Prostate gland (tissue), 2 donors: ENCODE data around the gene GALNT16. TPM values are rescaled to one million over a fixed set of nuclear protein-coding genes. Genes with fewer than 3 reads are reported as not detected.

Experiments used
- DNase-seq: peaks from one replicate; pipeline ENCODE4 v3.0.0-alpha.2; 2019; ENCODE audit warnings: low spot score
- H3K27ac ChIP-seq, 2 donors: fragments of 200-600 bp; sonication (generic); 2 replicates each; pipeline ENCODE4 v1.5.1; 2017 to 2019
- H3K27me3 ChIP-seq: fragments of 200-600 bp; sonication (generic); replicated peaks from 2 replicates; pipeline ENCODE4 v1.5.1; 2019; ENCODE audit not compliant: insufficient read depth
- H3K36me3 ChIP-seq, 2 donors: fragments of 200-600 bp; sonication (generic); 1 replicate in 1 of 2; 2 replicates in 1 of 2; pipeline versions ENCODE4 v1.5.1 to v1.8.1; 2017 to 2019
- H3K4me1 ChIP-seq: fragments of 200-600 bp; sonication (generic); replicated peaks from 2 replicates; pipeline ENCODE4 v1.5.1; 2019
- H3K4me3 ChIP-seq, 2 donors: fragments of 200-600 bp; sonication (generic); 2 replicates each; pipeline ENCODE4 v1.5.1; 2017 to 2019
- H3K9me3 ChIP-seq: fragments of 200-600 bp; sonication (generic); 2 replicates; pipeline ENCODE4 v1.5.1; 2017
- POLR2A ChIP-seq: fragments of 450-650 bp; IDR thresholded peaks from one replicate; pipeline ENCODE4 v1.6.1; 2016; ENCODE audit warnings: antibody characterized with exemption, mild to moderate bottlenecking
- POLR2AphosphoS5 ChIP-seq: sonication (generic); formaldehyde crosslinking; IDR thresholded peaks from one replicate; pipeline ENCODE4 v1.6.1; 2017; ENCODE audit warnings: antibody characterized with exemption
- WGBS: methylation state at CpG from one replicate; pipeline ENCODE4 v1.1.5; 2018; 5-methylcytosine and 5-hydroxymethylcytosine counted together
- intact Hi-C: fragments of 100-400 bp; cut with DNase I; formaldehyde crosslinking; loops from one replicate; pipeline ENCODE4 v1.14.2; 2022
- total RNA-seq, 2 donors: library from RNA; depleted of rRNA; stranded (reverse); fragments of >200 nt; gene quantifications; one replicate each; pipeline ENCODE4 v1.1.0, GENCODE V29; 2016
- TF ChIP-seq, protein P1 (sequence below), 4 experiments: fragments of 200-600 bp in 2 of 4; fragments of 450-650 bp in 2 of 4; sonication (generic) in 2 of 4; IDR thresholded peaks; 1 replicate in 3 of 4; 2 replicates in 1 of 4; pipeline ENCODE4 v1.5.1; 2016 to 2019; ENCODE audit warnings: antibody characterized with exemption in 4 of 4, mild to moderate bottlenecking in 2 of 4, moderate library complexity in 2 of 4

The GALNT16 gene
- total RNA-seq, 2 donors from 2014 or later: 2.0 to 6.9 TPM

- H3K27ac ChIP-seq: no peak overlapping the region
- WGBS: 74% methylated on average over 4 of the region's 4 CpGs
- H3K27me3 ChIP-seq: no peaks in the 10 kb centered on the region
- H3K4me3 ChIP-seq: no peak overlapping the region
- no peaks in the 10 kb centered on the region for H3K9me3 ChIP-seq
- no peaks in the 10 kb centered on the region for H3K36me3 ChIP-seq
- H3K4me1 ChIP-seq: no peaks in the 10 kb centered on the region
- intact Hi-C loops: no loop called here
- DNase-seq: no peak
- TF ChIP-seq, protein P1, sequence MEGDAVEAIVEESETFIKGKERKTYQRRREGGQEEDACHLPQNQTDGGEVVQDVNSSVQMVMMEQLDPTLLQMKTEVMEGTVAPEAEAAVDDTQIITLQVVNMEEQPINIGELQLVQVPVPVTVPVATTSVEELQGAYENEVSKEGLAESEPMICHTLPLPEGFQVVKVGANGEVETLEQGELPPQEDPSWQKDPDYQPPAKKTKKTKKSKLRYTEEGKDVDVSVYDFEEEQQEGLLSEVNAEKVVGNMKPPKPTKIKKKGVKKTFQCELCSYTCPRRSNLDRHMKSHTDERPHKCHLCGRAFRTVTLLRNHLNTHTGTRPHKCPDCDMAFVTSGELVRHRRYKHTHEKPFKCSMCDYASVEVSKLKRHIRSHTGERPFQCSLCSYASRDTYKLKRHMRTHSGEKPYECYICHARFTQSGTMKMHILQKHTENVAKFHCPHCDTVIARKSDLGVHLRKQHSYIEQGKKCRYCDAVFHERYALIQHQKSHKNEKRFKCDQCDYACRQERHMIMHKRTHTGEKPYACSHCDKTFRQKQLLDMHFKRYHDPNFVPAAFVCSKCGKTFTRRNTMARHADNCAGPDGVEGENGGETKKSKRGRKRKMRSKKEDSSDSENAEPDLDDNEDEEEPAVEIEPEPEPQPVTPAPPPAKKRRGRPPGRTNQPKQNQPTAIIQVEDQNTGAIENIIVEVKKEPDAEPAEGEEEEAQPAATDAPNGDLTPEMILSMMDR (IDR thresholded peaks at IDR 0.05): no peak
- no peak for TF ChIP-seq POLR2A
- no peak for TF ChIP-seq POLR2AphosphoS5
Measured at GRCh38 chr14:69267492-69267891, 7.5 kb downstream of the GALNT16 start.

- TF ChIP-seq, protein P1 (IDR thresholded peaks at IDR 0.05): no peak
- no peak for TF ChIP-seq POLR2AphosphoS5
- no peak for TF ChIP-seq POLR2A
- H3K27me3 ChIP-seq: no peaks in the 10 kb centered on the region
- H3K4me1 ChIP-seq: no peaks in the 10 kb centered on the region
- H3K36me3 ChIP-seq: no peaks in the 10 kb centered on the region
- H3K4me3 ChIP-seq: no peak overlapping the region
- intact Hi-C loops: no loop called here
- 70% methylated on average over 2 of the region's 2 CpGs for WGBS
- no peak overlapping the region for H3K27ac ChIP-seq
- H3K9me3 ChIP-seq: no peaks in the 10 kb centered on the region
- DNase-seq: no peak
Measured at GRCh38 chr14:69268223-69268622, 8.3 kb downstream of the GALNT16 start.

GRCh38 chr14:69268763-69269162 lies 8.8 kb downstream of the GALNT16 start:
- Histone ChIP-seq H3K4me3 (no peak overlapping the region), H3K27me3 (no peaks in the 10 kb centered on the region), H3K27ac (no peak overlapping the region), H3K4me1 (no peaks in the 10 kb centered on the region), H3K9me3 (no peaks in the 10 kb centered on the region), H3K36me3 (no peaks in the 10 kb centered on the region)
- intact Hi-C loops: no loop called here
- WGBS: 67% methylated on average over 4 of the region's 4 CpGs
- TF ChIP-seq POLR2A: no peak
- TF ChIP-seq POLR2AphosphoS5: no peak
- TF ChIP-seq, protein P1 (IDR thresholded peaks at IDR 0.05): no peak
- DNase-seq: no peak

DNA sequence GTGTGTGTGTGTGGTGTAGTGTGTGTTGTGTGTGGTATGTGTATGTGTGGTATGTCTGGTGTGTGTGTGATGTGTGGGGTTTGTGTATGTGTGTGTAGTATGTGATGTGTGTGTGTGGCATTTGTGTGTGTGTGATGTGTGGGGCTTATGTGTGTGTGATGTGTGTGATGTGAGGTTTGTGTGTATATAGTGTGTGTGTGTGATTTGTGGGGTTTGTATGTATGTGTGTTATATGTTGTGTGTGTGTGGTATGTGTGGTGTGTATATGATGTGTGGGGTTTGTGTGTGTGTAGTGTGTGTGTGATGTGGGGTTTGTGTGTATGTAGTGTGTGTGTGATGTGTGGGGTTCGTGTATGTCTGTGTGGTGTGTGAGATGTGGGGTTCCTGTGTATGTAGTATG lies 9.4 kb downstream of the GALNT16 start:
- 97% methylated on average over 1 of the region's 1 CpG for WGBS
- intact Hi-C loops: no loop called here

DNA sequence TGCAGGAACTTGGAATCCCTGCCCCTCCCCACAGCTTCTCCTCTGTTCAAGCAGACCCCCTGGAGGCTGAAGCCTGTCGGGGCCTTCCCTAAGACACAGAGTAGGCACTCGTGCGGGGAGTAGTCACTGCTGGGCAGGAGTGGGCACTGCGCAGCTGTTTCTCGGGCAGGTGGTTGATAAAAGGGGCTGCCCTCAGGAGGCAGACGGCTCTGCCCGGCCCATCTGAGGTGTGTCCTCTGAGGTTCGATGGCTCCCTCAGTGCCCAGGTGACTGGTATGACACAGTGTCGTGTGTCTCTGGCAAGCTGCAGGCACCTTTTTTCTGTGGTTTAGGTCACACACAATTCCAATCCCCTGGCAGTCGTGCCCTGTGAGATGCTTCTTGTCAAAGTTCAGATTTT lies 10.1 kb downstream of the GALNT16 start:
- TF ChIP-seq POLR2AphosphoS5 (no peak), POLR2A (no peak)
- TF ChIP-seq, protein P1 (IDR thresholded peaks at IDR 0.05): no peak
- intact Hi-C loops: no loop called here
- no peak overlapping the region for H3K4me3 ChIP-seq
- H3K36me3 ChIP-seq: no peaks in the 10 kb centered on the region
- H3K27me3 ChIP-seq: no peaks in the 10 kb centered on the region
- no peaks in the 10 kb centered on the region for H3K4me1 ChIP-seq
- 87% methylated on average over 10 of the region's 10 CpGs for WGBS
- H3K9me3 ChIP-seq: no peaks in the 10 kb centered on the region
- no peak overlapping the region for H3K27ac ChIP-seq
- no peak for DNase-seq

More for the DNA sequence above, 9.4 kb downstream of the GALNT16 start:
- Histone ChIP-seq H3K4me1 (no peaks in the 10 kb centered on the region), H3K36me3 (no peaks in the 10 kb centered on the region), H3K4me3 (no peak overlapping the region), H3K9me3 (no peaks in the 10 kb centered on the region), H3K27ac (no peak overlapping the region), H3K27me3 (no peaks in the 10 kb centered on the region)
- TF ChIP-seq, protein P1 (IDR thresholded peaks at IDR 0.05): no peak
- TF ChIP-seq POLR2A: no peak
- no peak for DNase-seq
